CD4-positive, alpha-beta T cell treated with Interleukin-6 at 100 ng/mL for 8 hours (primary cell): Measurements from ENCODE around the gene PXN.

Experiments
- DNase-seq: peaks from one replicate; pipeline ENCODE4 v3.0.0-alpha.2; 2020; ENCODE audit warnings: mixed read lengths, low spot score

PXN gene

DNA sequence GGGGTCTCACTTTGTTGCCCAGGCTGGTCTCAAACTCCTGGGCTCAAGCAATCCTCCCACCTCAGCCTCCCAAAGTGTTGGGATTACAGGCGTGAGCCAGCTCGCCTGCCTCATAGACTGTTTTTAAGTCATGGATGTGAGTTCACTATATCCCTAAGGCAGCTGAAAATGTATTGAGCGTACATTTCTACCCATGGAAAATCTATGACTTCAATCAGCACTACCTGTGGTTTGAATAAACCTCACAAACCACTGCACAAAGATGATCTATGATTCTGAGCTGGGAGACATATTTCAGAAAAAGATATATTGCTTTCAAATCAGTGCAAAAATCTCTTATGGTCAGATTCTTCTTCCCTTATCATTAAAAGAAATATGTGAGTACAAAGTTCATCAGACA is 93.5 kb downstream of the PXN start:
- no peak for DNase-seq

- no peak for DNase-seq
These were observed 94.9 kb downstream of the PXN start for GRCh38 chr12:120170631-120171030.

GRCh38 chr12:120169946-120170345 is 95.6 kb downstream of the PXN start:
- DNase-seq: no peak

GRCh38 chr12:120168337-120168736 is 97.2 kb downstream of the PXN start:
- no peak for DNase-seq

GRCh38 chr12:120167529-120168095 is 97.9 kb downstream of the PXN start:
- DNase-seq: no peak

DNA sequence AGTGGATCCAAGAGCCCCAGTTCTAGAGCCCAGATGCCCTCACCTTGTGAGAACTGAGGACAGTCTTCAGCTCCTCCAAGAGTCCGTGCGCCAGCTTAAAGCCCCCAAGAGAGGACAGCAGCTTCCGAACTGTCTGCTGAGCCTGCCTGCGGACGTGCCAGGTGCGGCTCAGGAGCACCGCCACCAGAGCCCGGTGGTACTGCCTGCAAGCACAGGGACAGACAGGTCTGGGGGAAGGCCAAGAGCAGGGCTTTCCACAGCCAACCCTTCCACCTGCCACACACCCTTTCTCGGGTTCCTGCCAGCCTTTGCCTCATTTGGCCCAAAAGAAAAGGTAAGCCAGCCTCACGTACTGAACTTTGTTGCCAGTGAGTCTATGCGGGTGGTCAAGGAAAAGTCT is 101.2 kb downstream of the PXN start:
- DNase-seq: no peak

GRCh38 chr12:120162763-120163162 is 102.8 kb downstream of the PXN start:
- DNase-seq: no peak

GRCh38 chr12:120161852-120162251 is 103.7 kb downstream of the PXN start:
- DNase-seq: no peak
